ENCODE results near the gene MNX1.

DNA sequence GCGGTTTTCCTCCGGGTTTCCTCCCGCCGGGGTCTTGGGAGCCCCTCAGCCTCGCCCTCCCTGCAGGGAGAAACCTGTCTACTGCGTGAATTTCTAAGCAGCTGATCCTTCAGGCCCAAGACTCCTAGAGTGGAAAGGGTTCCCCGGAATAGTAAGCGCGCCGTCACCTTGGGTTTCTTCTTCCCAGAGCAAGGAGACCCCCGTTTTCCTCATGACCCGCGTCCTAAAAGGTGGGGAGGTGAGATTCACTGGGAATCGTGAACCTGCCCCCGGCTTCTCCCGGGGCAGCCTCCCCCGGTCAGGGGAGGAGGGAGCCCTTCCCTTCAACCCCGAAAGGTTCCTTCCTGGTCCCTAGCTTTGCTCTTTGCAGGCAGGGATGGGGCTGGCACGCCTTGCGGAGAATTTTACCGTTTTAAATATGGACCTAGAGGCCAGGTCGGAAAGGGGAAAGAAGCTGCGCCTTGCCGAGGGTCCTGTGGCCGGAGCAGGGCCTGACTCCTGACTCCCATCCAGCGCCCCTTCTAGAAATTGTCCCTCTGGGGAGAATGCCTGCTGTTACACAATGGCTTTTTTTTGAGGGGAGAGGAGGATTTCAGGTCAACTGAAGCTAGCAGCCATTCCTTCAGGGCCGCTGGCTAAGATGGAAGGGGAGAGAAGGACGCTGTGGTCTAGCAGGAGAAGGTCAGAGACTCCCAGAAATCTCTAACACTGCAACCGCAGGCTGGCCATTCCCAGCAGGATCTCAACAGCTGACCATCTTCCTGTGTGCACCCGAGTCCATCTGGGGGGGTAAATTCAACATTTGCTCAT, 11.6 kb upstream of the MNX1 start:
- TF ChIP-seq, protein P1, sequence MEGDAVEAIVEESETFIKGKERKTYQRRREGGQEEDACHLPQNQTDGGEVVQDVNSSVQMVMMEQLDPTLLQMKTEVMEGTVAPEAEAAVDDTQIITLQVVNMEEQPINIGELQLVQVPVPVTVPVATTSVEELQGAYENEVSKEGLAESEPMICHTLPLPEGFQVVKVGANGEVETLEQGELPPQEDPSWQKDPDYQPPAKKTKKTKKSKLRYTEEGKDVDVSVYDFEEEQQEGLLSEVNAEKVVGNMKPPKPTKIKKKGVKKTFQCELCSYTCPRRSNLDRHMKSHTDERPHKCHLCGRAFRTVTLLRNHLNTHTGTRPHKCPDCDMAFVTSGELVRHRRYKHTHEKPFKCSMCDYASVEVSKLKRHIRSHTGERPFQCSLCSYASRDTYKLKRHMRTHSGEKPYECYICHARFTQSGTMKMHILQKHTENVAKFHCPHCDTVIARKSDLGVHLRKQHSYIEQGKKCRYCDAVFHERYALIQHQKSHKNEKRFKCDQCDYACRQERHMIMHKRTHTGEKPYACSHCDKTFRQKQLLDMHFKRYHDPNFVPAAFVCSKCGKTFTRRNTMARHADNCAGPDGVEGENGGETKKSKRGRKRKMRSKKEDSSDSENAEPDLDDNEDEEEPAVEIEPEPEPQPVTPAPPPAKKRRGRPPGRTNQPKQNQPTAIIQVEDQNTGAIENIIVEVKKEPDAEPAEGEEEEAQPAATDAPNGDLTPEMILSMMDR (IDR thresholded peaks at IDR 0.05) = no peak
- TF ChIP-seq POLR2AphosphoS5 (IDR thresholded peaks at IDR 0.05) (no peak), POLR2A (IDR thresholded peaks at IDR 0.05) (no peak), EP300 (IDR thresholded peaks at IDR 0.05) (no peak)

All from sigmoid colon (tissue), 4 donors.